GM21515 (cell line): ENCODE measurements around the gene CRYBA2.

Source experiments
- ATAC-seq: cut with Tn5 transposase; IDR thresholded peaks from one replicate; pipeline ENCODE4 v1.9.1; 2021; ENCODE audit not compliant: unreplicated experiment

CRYBA2 gene

GRCh38 chr2:218983263-218983933 lies 9.8 kb downstream of the CRYBA2 start:
- no peak for ATAC-seq

GRCh38 chr2:218982586-218983262 lies 10.5 kb downstream of the CRYBA2 start:
- no peak for ATAC-seq

GRCh38 chr2:218981881-218982585 lies 11.2 kb downstream of the CRYBA2 start:
- ATAC-seq = no peak

- ATAC-seq = no peak
Observed at GRCh38 chr2:218981390-218981880, 11.8 kb downstream of the CRYBA2 start.

- ATAC-seq = no peak
Observed at GRCh38 chr2:218980735-218981389, 12.4 kb downstream of the CRYBA2 start.

- ATAC-seq = peak; percentile 92
Observed at GRCh38 chr2:218979846-218980734, 13.1 kb downstream of the CRYBA2 start.

GRCh38 chr2:218975060-218975777 lies 18.0 kb downstream of the CRYBA2 start:
- no peak for ATAC-seq

- no peak for ATAC-seq
Observed at GRCh38 chr2:218970894-218971293, 22.3 kb downstream of the CRYBA2 start.

GRCh38 chr2:218964041-218964771 lies 29.0 kb downstream of the CRYBA2 start:
- no peak for ATAC-seq

- no peak for ATAC-seq
Observed at GRCh38 chr2:218963601-218964000, 29.6 kb downstream of the CRYBA2 start.

- ATAC-seq = no peak
Observed at GRCh38 chr2:218962859-218963492, 30.2 kb downstream of the CRYBA2 start.

- ATAC-seq = no peak
Observed at GRCh38 chr2:218961651-218962570, 31.3 kb downstream of the CRYBA2 start.

- ATAC-seq = no peak
Observed at GRCh38 chr2:218961229-218961628, 32.0 kb downstream of the CRYBA2 start.

GRCh38 chr2:218960309-218961165 lies 32.7 kb downstream of the CRYBA2 start:
- no peak for ATAC-seq

- ATAC-seq = no peak
Observed at GRCh38 chr2:218959761-218960308, 33.4 kb downstream of the CRYBA2 start.

GRCh38 chr2:218959141-218959731 lies 34.0 kb downstream of the CRYBA2 start, which contains the start of gene CDK5R2:
TSS of gene CDK5R2 (plus strand) at chr2:218959666. CDS start at chr2:218959821, 155 bp downstream.
- ATAC-seq = peak; percentile 88
